H1 (cell line): ENCODE results near the gene PSD. TPM values are rescaled to one million over a fixed set of nuclear protein-coding genes. Genes with fewer than 3 reads are reported as not detected.
"Not testable (repeated sequence)": the region's sequence is repeated elsewhere in the genome, so short reads cannot be mapped to it uniquely, and the experiment has no call there.

Experiments
- CTCF ChIA-PET: fragments of 300-600 bp; sonication (Branson Sonifier 250); formaldehyde crosslinking; loops from one replicate; lab custom pipeline; 2021; ENCODE audit not compliant: partially characterized antibody; lab: Charles Lee
- POLR2A ChIA-PET: fragments of 300-600 bp; sonication (Branson Sonifier 250); formaldehyde crosslinking; loops from one replicate; lab custom pipeline; 2021; ENCODE audit warnings: inconsistent platforms; ENCODE audit not compliant: partially characterized antibody; lab: Charles Lee
- DNase-seq, 2 experiments: peaks; one replicate each; pipeline versions ENCODE4 v3.0.0 to v3.0.0-alpha.2; 2010 to 2022; ENCODE audit warnings: low spot score in 2 of 2, low read depth in 1 of 2, mixed read lengths in 1 of 2
- FAIRE-seq: peaks from 2 replicates; lab custom pipeline; 2011; peaks lifted over from hg19 to GRCh38; lab: Jason Lieb, UNC
- H2AFZ ChIP-seq: 2 replicates; pipeline ENCODE4 v1.8.1; 2012; ENCODE audit warnings: low read length, inconsistent platforms
- H2AK5ac ChIP-seq: 2 replicates; pipeline ENCODE4 v1.6.1; 2013; ENCODE audit warnings: low read depth, low read length
- H2BK120ac ChIP-seq: replicated peaks from 2 replicates; pipeline ENCODE3; 2013; ENCODE audit warnings: low read depth, low read length, inconsistent platforms
- H2BK12ac ChIP-seq: 2 replicates; pipeline ENCODE4 v1.6.1; 2013; ENCODE audit warnings: low read depth, low read length
- H2BK15ac ChIP-seq: 2 replicates; pipeline ENCODE4 v1.6.1; 2013; ENCODE audit warnings: low read length
- H2BK20ac ChIP-seq: 2 replicates; pipeline ENCODE4 v1.6.1; 2013; ENCODE audit warnings: low read length
- H2BK5ac ChIP-seq: 2 replicates; pipeline ENCODE4 v1.6.1; 2013; ENCODE audit warnings: low read depth, low read length
- H3K14ac ChIP-seq: 2 replicates; pipeline ENCODE4 v1.6.1; 2013; ENCODE audit warnings: inconsistent platforms; ENCODE audit not compliant: insufficient read length
- H3K18ac ChIP-seq: 2 replicates; pipeline ENCODE4 v1.6.1; 2013; ENCODE audit warnings: low read length; ENCODE audit errors: extremely low read depth
- H3K23ac ChIP-seq: 2 replicates; pipeline ENCODE4 v1.6.1; 2013; ENCODE audit warnings: inconsistent platforms; ENCODE audit not compliant: insufficient read length
- H3K23me2 ChIP-seq: 2 replicates; pipeline ENCODE4 v1.6.1; 2013; ENCODE audit warnings: low read depth, low read length
- H3K27ac ChIP-seq: 2 replicates; pipeline ENCODE4 v1.6.1; 2011; ENCODE audit warnings: low read depth, low read length, inconsistent platforms
- H3K27me3 ChIP-seq, 4 experiments: replicated peaks in 1 of 4; 1 replicate in 1 of 4; 2 replicates in 3 of 4; pipeline versions ENCODE4 v1.6.1 to v1.8.1; 2011 to 2013; ENCODE audit warnings: low read length in 3 of 4, mild to moderate bottlenecking in 3 of 4, inconsistent platforms in 2 of 4, mixed read lengths in 2 of 4, moderate library complexity in 1 of 4; ENCODE audit not compliant: control insufficient read depth in 3 of 4, insufficient read depth in 3 of 4; ENCODE audit errors: extremely low read depth in 1 of 4
- H3K36me3 ChIP-seq, 4 experiments: 2 replicates each; pipeline versions ENCODE4 v1.6.1 to v1.8.1; 2011 to 2013; ENCODE audit warnings: mild to moderate bottlenecking in 4 of 4, low read length in 3 of 4, moderate library complexity in 2 of 4, control low read depth in 1 of 4, inconsistent platforms in 1 of 4; ENCODE audit not compliant: insufficient read depth in 4 of 4, control insufficient read depth in 2 of 4
- H3K4ac ChIP-seq: replicated peaks from 2 replicates; pipeline ENCODE3; 2013; ENCODE audit warnings: low read length, low read depth, mixed read lengths, inconsistent platforms; ENCODE audit not compliant: insufficient read length
- H3K4me1 ChIP-seq, 4 experiments: replicated peaks in 1 of 4; 1 replicate in 1 of 4; 2 replicates in 3 of 4; pipeline versions ENCODE4 v1.6.1 to v1.8.1; 2011 to 2013; ENCODE audit warnings: low read length in 3 of 4, inconsistent platforms in 2 of 4, mixed read lengths in 1 of 4; ENCODE audit not compliant: insufficient read depth in 4 of 4, control insufficient read depth in 3 of 4
- H3K4me2 ChIP-seq, 2 experiments: 2 replicates each; pipeline versions ENCODE4 v1.6.1 to v1.8.1; 2011 to 2013; ENCODE audit warnings: low read depth in 2 of 2, low read length in 2 of 2, control low read depth in 1 of 2, inconsistent platforms in 1 of 2, mild to moderate bottlenecking in 1 of 2; ENCODE audit not compliant: insufficient read depth in 1 of 2
- H3K4me3 ChIP-seq, 4 experiments: fragments of 200-600, 300-600 bp in 1 of 4; sonication (generic), shearing (Covaris generic), sonication (Bioruptor Twin) in 1 of 4; 2 replicates each; pipeline versions ENCODE4 v1.5.1 to v1.8.1; 2011 to 2016; ENCODE audit warnings: low read length in 4 of 4, low read depth in 3 of 4, control low read depth in 2 of 4, inconsistent platforms in 2 of 4, mild to moderate bottlenecking in 2 of 4, mixed read lengths in 1 of 4, moderate library complexity in 1 of 4; ENCODE audit not compliant: insufficient read depth in 2 of 4; ENCODE audit errors: extremely low read depth in 1 of 4
- H3K56ac ChIP-seq: replicated peaks from 2 replicates; pipeline ENCODE3; 2013; ENCODE audit warnings: low read depth, mild to moderate bottlenecking, mixed read lengths, low read length, inconsistent platforms; ENCODE audit not compliant: insufficient read length
- H3K79me1 ChIP-seq: 2 replicates; pipeline ENCODE4 v1.6.1; 2013; ENCODE audit warnings: low read depth, low read length, control low read depth
- H3K79me2 ChIP-seq, 2 experiments: 2 replicates each; pipeline versions ENCODE4 v1.6.1 to v1.8.1; 2012 to 2013; ENCODE audit warnings: low read length in 2 of 2, mild to moderate bottlenecking in 2 of 2, inconsistent platforms in 1 of 2; ENCODE audit not compliant: insufficient read depth in 2 of 2, control insufficient read depth in 1 of 2
- H3K9ac ChIP-seq, 4 experiments: replicated peaks in 1 of 4; 1 replicate in 1 of 4; 2 replicates in 3 of 4; pipeline versions ENCODE4 v1.6.1 to v1.8.1; 2011 to 2013; ENCODE audit warnings: low read depth in 3 of 4, low read length in 3 of 4, control low read depth in 2 of 4, mild to moderate bottlenecking in 2 of 4, moderate library complexity in 2 of 4, inconsistent platforms in 1 of 4; ENCODE audit errors: extremely low read depth in 1 of 4
- H3K9me3 ChIP-seq, 2 experiments: 2 replicates each; pipeline versions ENCODE4 v1.6.1 to v1.8.1; 2012 to 2013; ENCODE audit warnings: mild to moderate bottlenecking in 2 of 2, moderate library complexity in 2 of 2, control low read depth in 1 of 2, inconsistent platforms in 1 of 2, low read depth in 1 of 2, low read length in 1 of 2, mixed read lengths in 1 of 2; ENCODE audit not compliant: insufficient read depth in 2 of 2
- H4K20me1 ChIP-seq, 2 experiments: replicated peaks in 1 of 2; 2 replicates each; pipeline versions ENCODE3 to v1.8.1; 2011 to 2013; ENCODE audit warnings: inconsistent platforms in 2 of 2, low read length in 2 of 2, mild to moderate bottlenecking in 1 of 2; ENCODE audit not compliant: insufficient read depth in 2 of 2, control insufficient read depth in 1 of 2
- H4K5ac ChIP-seq: 2 replicates; pipeline ENCODE4 v1.6.1; 2013; ENCODE audit warnings: low read length, low read depth, mixed read lengths, inconsistent platforms; ENCODE audit not compliant: insufficient read length
- H4K8ac ChIP-seq: 2 replicates; pipeline ENCODE4 v1.8.0; 2013; ENCODE audit warnings: mild to moderate bottlenecking, moderate library complexity, low read length, inconsistent platforms; ENCODE audit not compliant: insufficient read depth; ENCODE audit errors: extremely low read depth
- H4K91ac ChIP-seq: replicated peaks from 2 replicates; pipeline ENCODE3; 2013; ENCODE audit warnings: low read length, mixed read lengths, inconsistent platforms; ENCODE audit not compliant: insufficient read length
- WGBS, 2 experiments: shearing (Covaris generic) in 1 of 2; methylation state at CpG; one replicate each; pipeline versions ENCODE4 v1.1.6 to v1.1.7; 2013 to 2015; ENCODE audit warnings: low lambda C conversion rate in 2 of 2, mixed read lengths in 2 of 2, inconsistent platforms in 1 of 2, low coverage in 1 of 2, missing lambda C conversion rate in 1 of 2; ENCODE audit not compliant: insufficient replicate concordance in 2 of 2, insufficient coverage in 1 of 2, insufficient read length in 1 of 2; ENCODE audit errors: extremely low coverage in 1 of 2, missing lambda C conversion rate in 1 of 2; 5-methylcytosine and 5-hydroxymethylcytosine counted together
- polyA plus RNA-seq, 7 experiments: library from polyadenylated mRNA; depleted of rRNA in 3 of 7; stranded (reverse) in 5 of 7; unstranded in 2 of 7; fragments of >200 nt in 5 of 7; fragments of 200-250 nt in 2 of 7; gene quantifications; 1 replicate in 5 of 7; 2 replicates in 1 of 7; 4 replicates in 1 of 7; pipeline versions ENCODE4 v1.2.1 to v1.2.3, GENCODE V29; 2011 to 2013; ENCODE audit warnings: missing spikeins in 2 of 7, mixed read lengths in 2 of 7
- total RNA-seq: library from RNA; stranded (reverse); fragmentation: NEBNext Ultra II Directional; extraction: Animal tissue kit (Norgen Biotek cat#: 25700); gene quantifications from 2 replicates; pipeline ENCODE4 v1.2.1, GENCODE V29; 2021

PSD gene
- total and polyA plus RNA-seq, 2 of the 8 experiments (the other 6 are each of a cell fraction or from before 2014, with no cell fraction given), result 5.4 to 6.0 TPM

DNA sequence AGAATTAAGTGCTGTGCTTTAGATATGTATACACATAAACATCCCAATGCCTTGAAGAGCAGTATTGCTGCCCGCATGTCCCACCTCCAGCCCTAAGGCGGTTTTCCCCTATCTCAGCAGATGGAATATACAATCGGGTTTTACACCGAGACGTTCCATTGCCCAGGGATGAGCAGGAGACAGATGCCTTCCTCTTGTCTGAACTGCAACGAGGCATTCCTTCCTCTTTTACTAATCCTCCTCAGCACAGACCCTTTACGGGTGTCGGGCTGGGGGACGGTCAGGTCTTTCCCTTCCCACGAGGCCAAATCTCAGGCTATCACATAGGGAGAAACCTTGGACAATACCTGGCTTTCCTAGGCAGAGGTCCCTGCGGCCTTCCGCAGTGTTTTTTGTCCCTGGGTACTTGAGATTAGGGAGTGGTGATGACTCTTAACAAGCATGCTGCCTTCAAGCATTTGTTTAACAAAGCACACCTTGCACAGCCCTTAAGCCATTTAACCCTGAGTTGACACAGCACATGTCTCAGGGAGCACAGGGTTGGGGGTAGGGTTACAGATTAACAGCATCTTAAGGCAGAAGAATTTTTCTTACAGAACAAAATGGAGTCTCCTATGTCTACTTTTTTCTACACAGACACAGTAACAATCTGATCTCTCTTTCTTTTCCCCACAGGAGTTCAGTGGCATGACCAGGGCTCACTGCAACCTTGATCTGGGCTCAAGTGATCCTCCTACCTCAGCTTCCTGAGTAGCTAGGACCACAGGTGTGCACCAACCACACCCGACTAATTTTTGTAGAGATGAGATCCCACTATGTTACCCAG is 36.3 kb upstream of the PSD start:
- H3K14ac ChIP-seq, result not testable (repeated sequence)

More for the DNA sequence above, 36.3 kb upstream of the PSD start:
- H3K18ac ChIP-seq, result peak overlapping the region; percentile 24; the same call in 1 of the 2 replicates
- H3K27ac ChIP-seq, result peak overlapping the region; percentile 43; the same call in 1 of the 2 replicates
- not testable (repeated sequence) for H2AFZ ChIP-seq, H3K23me2 ChIP-seq, H3K9me3 ChIP-seq, H2BK120ac ChIP-seq, DNase-seq, H3K27me3 ChIP-seq, H2AK5ac ChIP-seq, H3K79me1 ChIP-seq, H3K56ac ChIP-seq, H4K20me1 ChIP-seq, H2BK15ac ChIP-seq, H4K91ac ChIP-seq, H3K4ac ChIP-seq, FAIRE-seq, H3K23ac ChIP-seq, H4K8ac ChIP-seq
- ChIA-PET CTCF (interaction anchor here (0.9 to 2.6 kb wide), 2 partner anchors 141 to 224 kb away, joined by 3 to 9 read pairs; no protein-coding TSS in a partner anchor), POLR2A (interaction anchor here (1.5 to 6.7 kb wide), 2 partner anchors 13 to 32 kb away, joined by 4 to 54 read pairs; partner anchors contain the start of gene FBXL15)
- H4K5ac ChIP-seq, result peak overlapping the region; percentile 25
- 0 out of 7 replicates have a peak overlapping the region, but pooled peaks of 1 of the 4 experiments have one; percentile 31 for H3K9ac ChIP-seq
- peak overlapping the region; percentile 19 to 59; a peak in 2 of 4 replicates for H3K4me2 ChIP-seq
- peak overlapping the region in 1 of 4 experiments; percentile 3; a peak in 1 of 8 replicates for H3K4me3 ChIP-seq
- peak overlapping the region; percentile 82 for H2BK12ac ChIP-seq
- peaks cover 0 to 39% (median 6%) of the 10 kb centered on the region in 4 experiments; a peak in 5 of 8 replicates for H3K36me3 ChIP-seq
- peaks cover 0 to 18% of the 10 kb centered on the region in 2 experiments; a peak in 2 of 4 replicates for H3K79me2 ChIP-seq
- 58% methylated on average over 13 of the region's 13 CpGs; no CpG with 5 or more reads in 1 of the 2 experiments for WGBS, 2 experiments
- peaks cover 5 to 23% (median 16%) of the 10 kb centered on the region in 4 experiments for H3K4me1 ChIP-seq
- peak overlapping the region; percentile 40; the same call in 1 of the 2 replicates for H2BK5ac ChIP-seq
- peak overlapping the region; percentile 5; the same call in 1 of the 2 replicates for H2BK20ac ChIP-seq
